Skin of body (tissue), 2 donors: Measurements from ENCODE around the gene FBXW12. TPM values are rescaled to one million over a fixed set of nuclear protein-coding genes. Genes with fewer than 3 reads are reported as not detected.
"Not testable (repeated sequence)": the region's sequence is repeated elsewhere in the genome, so short reads cannot be mapped to it uniquely, and the experiment has no call there.

Source experiments
- DNase-seq: peaks from one replicate; lab custom pipeline; 2025; lab: John Stamatoyannopoulos, UW
- total RNA-seq: library from RNA; depleted of rRNA; stranded (reverse); fragments of >200 nt; gene quantifications from one replicate; pipeline ENCODE4 v1.2.3, GENCODE V29; 2014

Gene FBXW12
- total RNA-seq, 1 donor from 2014 or later: not detected

DNA sequence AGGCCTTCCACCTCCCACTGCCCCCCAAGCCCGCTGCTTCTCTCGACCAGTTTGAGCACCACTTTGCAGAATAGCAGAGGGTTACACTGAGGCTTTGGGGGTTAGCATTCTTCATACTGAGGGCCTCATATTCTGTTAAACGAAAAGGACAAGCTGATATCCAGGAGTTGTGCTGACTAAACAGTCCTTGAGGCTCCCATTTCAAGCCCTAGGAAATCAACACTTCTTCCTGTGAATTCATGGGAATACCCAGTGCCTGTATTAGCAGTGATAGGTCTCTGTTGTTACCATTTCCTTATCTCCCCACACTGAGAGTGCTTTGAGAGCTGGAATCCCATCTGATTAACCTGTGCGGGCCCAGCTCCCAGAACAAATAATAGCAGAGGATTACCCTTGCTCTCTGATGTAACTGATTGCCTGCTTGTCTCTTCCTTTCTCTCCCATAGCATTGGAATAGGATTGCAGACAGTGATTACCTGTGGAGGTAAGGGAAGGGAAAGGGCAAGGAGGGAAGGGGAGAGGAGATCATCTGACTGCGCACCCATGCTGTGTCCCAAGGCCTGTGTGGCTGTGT is 930 bp downstream of the FBXW12 start:
- DNase-seq: no peak

DNA sequence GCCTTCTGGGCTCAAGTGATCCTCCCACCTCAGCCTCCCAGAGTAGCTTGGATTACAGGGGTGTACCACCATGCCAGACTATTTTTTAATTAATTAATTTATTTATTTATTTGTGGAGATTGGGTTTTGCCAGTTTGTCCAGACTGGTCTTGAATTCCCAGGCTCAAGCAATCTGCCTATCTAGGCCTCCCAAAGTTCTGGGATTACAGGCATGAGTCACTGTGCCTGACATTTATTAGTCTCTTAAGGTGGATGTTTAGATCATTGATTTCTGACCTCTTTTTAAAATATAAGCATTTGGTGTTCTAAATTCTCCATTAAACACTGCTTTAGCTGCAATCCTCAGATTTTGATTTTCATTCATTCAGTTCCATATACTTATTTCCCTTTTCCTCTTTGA is 15.6 kb downstream of the FBXW12 start:
- no peak for DNase-seq

DNA sequence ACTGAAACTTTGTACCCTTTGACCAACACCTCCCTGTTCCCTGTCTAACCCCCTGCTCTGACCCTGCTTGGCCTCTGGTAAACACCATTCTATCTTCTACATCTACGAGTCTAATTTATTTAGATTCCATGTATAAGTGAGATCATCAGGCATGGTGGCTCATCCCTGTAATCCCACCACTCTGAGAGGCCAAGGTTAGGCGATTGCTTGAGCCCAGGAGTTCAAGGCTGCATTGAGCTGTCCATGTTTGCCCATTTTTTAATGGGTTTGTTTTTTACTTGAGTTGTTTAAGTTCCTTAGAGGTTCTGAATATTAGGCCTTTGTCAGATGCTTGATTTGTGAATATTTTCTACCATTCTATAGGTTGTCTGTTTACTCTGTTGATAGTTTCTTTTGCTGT is 16.9 kb downstream of the FBXW12 start:
- DNase-seq: no peak

DNA sequence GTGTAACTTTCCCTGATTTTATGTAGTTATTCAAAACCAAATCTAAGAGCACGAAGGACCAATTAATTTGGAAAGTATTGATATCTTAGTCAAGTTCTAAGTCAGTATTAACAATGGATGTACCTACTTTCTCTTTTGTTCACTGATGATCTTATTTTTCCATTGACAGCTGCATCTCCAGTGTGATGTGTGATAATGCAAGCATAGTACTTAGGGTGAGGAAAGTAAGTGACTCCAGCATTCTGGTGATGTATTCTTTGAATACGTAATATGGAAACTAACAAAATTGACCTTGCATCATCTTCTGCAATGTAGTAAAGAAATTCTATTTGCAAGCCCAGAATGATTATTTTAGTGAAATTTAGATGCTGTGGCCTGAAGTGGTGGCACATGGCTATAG is 22.4 kb downstream of the FBXW12 start:
- no peak for DNase-seq

DNA sequence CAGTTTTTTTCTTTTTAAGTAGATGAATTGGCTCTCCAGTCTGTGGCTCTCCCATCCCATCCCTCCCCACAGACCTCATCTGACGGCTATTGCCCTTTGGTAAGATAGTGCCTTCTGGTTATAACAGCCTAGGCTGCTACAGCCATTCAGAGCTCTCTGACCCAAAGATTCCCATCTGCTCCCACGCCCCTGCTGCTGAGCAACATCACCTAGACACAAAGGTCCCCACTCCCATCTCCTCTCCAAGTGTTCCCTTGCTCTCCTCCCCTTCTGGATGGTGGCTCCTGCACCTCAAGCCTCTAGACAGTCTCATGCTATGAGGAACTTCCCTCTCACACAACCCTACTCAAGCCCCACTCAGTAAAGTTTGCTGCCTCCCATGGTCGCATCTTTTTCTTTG is 23.7 kb downstream of the FBXW12 start:
- DNase-seq: no peak

DNA sequence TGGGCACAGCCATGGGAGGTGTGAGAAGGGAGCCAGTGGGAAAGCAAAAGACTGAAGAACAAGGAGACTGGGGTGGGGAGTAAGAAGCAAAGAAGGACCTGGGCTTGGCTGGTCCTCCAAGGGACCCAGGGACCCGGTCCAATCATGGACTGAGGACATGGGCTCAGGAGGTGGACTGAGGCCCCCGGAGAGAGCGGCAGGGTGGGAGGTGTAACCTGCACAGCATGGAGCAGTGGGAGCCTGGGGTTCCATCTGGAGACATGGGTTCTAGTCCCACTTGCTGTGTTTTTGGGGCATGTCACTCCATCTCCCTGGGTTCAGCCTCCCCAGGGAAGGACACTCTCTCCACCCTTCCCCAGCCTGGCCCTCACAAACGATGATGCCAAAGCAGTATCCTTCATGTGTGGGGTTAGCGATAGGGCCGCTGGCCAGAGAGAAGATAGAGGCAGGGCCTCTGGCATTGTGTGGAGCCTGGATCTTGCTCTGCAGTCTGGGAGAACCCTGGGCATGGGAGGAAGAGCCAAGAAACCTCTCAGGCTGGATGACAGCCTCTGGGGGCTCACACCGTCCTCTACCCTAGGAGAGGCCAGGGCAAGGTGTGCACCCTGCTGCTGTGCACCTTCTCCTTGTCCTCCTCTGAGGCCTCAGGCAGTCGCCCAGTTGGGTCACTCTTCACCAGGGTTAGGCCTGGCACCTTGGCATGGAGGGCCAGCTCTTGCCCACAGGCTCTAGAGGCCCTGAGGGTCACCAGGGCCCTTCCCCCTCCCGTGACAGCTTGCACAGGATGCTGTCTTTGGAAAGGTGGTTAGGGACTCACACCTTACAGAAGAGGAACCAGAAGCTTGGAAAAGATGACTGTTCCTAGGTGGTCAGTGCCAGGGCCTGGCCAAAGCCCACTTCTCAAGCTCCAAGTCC is 26.0 kb downstream of the FBXW12 start:
- no peak for DNase-seq

DNA sequence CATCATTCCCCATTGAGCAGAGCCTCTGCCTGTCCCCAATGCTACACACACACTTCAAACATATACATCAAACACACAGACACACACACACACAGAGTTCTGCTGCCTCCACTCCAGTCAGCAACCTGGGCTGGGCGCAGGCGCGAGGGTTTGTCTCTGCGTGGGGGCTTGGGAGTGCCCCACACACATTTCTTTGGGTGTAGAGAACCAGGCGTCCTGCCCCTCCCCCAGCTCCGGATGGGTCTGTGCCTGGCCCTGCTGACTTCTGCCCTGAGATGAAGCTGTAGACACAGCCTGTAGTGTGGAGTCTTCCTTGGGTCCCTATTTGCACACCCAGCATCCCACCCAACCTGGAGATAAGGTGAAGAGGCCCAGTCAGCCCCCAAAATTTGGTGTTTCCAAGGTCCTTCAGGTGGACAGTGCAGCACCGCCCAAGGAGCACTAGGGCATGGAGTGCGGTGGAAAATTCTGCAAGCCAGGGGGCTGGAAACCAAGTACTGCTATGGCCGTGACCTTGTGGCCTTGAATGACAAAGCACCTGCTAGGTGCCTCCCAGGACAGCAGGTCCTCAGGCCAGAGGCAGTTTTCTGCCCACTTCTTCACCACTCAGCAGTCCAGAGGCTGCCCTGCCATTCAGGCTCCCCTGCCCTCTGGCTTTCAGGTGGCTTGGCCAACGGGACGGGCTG is 26.8 kb downstream of the FBXW12 start:
- no peak for DNase-seq

DNA sequence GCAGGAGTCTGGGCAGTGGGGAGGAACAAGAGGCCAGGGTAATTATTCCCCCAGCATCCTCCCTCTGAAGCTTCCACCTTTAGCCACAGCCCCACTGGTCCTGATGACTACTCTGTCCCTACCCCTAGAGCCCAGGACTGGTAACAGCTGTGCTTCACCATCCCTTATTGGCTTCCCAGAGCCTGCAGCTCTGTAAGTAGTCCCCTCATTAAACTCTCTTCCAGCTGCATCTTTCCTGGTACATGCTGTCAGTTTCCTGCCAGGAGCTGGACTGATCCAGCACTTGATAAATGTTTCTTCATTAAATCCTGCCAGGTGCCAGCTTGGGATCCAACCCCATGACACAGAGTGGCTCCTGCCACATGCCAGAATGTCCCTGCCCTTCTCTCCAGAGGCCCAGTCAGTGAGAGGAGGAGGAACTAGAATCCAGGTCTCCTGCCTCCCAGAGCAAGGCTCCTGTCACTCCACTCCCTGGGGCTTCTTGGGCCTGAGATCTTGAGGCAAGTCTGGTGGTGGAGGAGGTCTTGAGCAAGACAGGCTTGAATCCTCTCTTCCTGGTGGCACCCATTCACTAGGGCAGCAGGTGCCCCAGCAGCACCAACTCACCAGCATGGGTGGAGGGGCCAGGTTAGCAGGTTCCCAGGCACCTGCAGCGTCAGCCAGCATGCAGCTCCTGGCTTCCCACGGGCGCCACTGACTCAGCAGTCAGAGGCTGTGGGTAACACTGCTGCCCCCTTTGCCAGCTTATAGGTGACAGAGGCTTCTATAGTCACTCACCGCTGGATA is 27.6 kb downstream of the FBXW12 start:
- no peak for DNase-seq

DNA sequence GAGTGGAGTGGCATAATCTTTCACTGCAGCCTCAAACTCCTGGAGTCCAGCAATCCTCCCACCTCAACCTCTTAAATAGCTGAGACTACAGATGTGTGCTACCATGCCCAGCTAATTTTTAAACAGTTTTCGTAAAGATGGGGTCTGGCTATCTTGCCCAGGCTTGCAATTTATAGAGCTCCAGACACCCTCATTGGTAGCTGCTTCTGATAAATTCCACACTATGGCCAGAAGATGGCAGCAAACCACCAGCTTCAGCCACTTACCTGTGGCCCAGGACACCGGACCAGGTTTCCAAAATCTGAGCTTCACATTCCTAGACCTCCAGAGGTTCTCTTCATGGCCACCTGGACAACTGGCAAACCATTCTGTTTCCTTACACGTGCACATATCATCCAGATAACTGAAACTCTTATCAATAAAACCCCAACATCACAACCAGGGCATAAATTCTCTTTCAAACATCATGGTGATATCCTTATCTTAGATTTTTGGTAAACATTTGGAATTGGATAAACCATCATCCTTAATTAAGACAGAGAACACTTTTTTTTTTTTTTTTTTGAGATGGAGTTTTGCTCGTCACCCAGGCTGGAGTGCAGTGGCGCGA is 28.9 kb downstream of the FBXW12 start:
- no peak for DNase-seq

DNA sequence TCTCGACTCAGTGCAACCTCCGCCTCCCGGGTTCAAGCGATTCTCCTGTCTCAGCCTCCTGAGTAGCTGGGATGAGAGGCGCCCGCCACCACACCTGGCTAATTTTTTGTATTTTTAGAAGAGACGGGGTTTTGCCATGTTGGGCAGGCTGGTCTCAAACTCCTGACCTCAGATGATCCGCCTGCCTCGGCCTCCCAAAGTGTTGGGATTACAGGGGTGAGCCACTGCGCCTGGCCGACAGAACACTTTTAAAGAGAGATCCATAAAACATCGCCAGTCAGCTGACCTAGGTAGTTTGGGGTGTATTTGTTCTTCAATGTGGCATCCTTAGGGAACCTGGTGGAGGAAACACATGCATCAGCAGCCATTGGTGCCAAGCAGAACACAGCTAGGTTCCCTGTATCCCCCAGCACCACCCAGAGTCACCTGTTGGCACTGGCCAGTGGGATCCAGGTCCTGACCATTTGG is 29.4 kb downstream of the FBXW12 start:
- DNase-seq: not testable (repeated sequence)

DNA sequence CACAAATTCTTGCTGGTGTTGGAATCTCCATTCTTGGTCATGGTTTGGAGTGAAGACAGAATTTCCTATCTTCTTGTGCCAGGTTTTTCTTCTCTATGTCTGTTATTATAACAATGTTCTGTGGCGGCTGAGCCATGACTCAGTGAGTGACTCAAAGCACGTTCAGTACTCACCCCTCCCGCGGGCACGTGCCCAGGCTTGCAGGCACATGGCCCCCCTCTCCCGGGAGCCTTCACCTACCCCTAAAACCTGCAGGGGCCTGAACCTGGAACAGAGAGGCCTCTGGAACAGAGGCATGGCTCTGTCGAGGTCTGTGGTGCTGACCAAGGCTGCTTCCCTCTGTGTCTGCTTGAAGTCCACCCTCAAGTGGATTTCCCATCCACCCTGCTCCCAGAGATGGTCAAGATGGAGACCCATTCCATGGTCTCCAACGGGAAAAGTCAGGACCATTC is 30.3 kb downstream of the FBXW12 start:
- no peak for DNase-seq

DNA sequence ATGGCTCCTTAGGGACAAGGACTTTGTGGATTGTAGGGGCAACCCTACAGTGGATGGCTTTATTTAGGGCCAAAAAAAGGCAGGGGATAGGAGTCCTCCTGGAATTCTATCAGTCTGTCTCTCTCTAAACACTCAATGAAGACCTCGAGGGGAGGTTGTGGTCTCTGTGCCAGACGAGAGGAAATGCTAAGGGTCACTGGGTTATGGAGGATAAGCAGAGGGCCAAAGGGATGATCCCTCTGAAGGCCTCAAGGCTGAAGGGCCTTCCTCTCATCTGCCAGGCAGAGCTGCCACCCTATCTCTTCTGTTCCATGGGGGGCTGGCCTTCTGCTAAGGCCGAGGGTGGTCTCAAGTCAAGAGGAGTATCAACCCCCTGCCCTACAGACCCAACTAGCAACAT is 30.9 kb downstream of the FBXW12 start:
- DNase-seq: no peak

DNA sequence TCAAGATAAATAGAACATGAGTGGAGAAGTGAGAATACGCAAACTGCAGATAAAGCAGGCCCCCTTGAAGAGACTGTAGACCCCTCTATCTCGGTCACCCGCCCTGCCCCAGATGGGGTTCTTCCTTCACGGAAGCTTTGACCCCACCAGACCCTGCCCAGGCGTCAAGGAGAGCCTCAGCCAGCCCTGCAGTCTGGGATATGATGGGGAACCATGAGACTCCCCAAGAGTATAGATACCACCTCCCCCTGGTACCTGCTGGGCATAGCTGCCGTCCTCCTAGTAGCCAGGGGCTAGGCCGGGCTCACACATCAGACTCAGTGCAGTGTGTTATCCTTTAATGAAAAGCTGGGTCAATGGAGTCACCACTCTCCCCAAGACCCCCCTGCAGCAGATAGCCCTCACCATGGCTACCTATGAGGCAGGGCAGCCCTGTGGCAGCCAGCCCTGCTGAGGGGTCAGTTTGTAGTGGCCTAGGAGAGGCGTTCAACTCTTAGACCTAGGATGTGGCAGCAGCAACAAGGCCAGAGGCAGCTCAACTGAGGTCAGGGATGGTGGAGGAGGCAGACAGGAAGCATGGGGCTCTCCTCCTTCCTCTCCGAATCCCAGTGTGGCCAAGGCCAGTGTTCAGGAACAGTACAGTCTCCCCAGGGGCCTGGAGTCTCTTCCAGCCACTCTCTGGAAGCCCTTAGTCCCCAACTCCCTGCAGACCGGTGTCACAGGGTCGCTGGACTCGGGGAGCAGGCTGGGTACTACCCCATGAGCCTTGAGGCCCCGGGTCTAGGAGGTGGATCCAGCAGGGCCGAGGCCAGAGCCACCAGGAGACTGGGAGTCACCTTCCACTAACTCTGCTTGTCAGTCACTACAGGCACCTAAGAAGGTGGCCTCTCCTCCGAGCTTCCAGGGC is 31.8 kb downstream of the FBXW12 start:
- no peak for DNase-seq

DNA sequence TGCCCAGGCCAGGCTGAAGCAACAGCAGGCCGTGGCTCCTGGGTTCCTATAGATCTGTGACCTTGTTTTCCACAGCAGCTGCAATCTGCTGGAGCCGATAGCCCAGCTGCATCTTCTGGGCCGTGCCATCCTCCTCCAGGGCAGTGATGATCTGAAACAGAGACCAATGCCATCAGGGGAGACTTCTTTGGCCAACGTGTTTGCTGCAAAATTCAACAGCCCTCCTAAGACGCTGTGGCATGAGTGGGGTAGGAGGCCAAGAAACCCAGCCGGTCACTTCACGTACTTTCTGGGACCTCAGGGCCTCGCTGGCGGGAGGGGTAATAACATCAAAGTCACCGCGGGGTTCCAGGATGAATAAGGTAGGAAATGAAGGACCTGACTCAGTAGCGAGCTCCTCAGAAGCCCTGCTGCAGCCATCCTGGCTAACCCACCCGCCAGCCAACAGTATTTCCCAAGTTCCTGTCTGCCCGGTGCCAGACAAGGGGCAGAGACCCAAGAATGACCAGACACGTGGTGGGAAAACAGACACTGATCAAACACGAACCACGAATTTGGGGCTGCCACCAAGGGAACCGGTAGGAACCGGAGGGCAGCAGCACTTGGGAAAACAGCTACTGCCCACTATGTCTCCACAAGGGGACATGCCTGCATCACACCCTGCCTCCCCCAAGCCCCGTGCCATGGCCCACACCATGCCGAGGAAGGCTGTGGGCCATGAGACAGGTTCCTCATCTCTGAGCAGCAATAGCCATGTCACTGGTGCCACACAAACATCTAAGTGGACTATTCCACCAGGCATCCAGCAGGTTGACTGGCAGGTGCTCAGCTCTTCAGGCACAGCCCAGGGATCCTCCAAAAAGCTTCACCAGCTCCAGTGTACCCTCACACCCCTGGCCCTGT is 32.7 kb downstream of the FBXW12 start:
- DNase-seq: no peak

DNA sequence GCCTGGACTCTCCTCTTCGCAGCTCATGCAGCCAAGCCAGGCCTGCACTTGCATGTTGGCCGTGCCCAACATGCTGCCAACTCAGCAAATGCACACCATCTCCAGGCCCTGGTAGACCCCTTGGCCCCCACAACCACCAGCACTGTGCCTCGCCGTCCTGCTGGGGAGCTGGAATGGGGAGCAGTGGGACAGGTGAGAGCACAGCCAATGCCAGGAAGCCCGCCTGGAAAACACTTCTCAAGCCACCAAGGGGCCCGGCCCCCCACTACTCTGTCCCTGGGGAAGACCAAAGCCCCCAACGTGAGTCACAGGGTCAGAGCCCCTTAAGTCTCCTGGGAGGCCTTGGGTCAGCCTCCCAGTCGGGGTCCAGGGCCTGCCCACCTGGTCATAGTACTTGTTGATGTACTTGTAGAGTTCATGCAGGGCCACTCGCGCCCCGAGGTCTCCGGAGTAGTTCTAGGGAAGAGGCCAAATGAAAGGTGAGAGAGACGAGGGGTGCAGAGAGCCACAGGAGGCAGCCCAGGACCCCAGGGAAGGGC is 33.4 kb downstream of the FBXW12 start:
- DNase-seq: no peak

DNA sequence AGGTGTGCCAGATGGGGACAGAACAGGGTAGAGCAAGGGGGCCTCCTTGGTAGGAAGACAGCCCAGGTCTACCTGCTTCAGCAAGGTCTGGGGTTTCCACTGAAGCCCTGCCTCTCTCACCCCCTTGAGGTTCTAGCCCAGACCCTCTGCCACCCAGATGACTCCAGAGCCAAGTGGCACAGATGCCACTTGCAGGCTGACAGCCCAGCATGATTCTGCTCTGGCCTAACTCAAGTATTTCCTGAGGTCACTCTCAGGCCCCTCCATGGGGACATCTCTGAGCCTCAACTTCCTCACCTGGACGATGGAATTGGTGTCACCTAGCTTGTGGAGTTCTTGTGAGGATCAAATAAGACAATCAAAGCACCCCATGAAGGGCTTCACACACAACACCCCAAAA is 34.0 kb downstream of the FBXW12 start:
- no peak for DNase-seq

DNA sequence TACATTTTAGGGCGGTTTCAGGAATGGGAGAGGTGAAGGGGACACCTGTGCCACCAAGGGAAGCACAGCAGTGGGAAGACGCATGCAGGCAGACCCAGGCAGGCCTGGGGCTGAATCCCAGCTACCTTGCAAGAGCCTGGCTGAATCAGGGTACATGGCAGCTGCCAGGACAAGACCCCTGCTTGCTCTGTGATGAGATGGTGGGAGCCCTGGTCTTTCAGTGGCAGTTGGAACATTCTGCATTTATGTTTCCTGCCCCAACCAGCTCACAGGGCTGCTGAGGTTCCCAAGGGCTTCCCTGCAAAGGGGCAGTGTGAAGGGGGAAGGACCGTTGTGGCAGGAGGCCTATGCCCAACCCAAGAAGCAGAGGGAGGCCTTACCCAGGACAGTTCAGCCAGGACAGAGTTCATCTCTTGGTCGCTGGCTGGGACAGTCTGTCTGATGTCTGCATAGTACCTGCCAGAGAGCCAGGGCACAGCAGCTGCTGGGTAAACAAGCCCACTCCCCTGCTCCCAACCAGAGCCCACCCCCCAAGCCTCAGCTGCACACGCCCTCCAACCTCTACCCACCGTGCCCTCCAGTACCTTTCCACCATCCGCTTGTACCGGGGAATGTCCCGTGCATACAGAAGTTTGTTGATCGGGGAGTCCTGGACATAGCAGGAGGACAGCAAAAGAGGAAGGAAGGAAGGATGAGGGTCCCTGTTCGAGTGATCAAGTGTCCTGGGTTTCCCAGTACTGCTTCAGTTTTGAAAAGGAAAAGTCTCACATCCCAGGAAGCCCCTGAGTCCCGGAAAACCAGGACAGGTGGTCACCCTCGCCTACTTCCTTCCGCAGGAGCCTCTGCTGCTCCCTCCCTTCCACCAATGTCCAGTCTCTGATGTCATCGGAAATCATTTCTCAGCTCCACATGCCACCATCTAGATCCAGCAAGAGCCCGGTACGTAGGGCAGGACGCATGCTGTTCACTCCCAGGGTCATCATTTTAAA is 34.7 kb downstream of the FBXW12 start:
- DNase-seq: no peak
